Stimulated activated CD8-positive, alpha-beta memory T cell treated with anti-CD3 and anti-CD28 coated beads, Interleukin-2, amount 100 ng/mL, for 48 hours (primary cell): ENCODE data around the gene HIVEP1.

Experiments
- DNase-seq, 2 donors: peaks; one replicate each; pipeline ENCODE4 v3.0.0-alpha.2; 2020; ENCODE audit warnings: low read depth in 2 of 2

HIVEP1 gene

DNA sequence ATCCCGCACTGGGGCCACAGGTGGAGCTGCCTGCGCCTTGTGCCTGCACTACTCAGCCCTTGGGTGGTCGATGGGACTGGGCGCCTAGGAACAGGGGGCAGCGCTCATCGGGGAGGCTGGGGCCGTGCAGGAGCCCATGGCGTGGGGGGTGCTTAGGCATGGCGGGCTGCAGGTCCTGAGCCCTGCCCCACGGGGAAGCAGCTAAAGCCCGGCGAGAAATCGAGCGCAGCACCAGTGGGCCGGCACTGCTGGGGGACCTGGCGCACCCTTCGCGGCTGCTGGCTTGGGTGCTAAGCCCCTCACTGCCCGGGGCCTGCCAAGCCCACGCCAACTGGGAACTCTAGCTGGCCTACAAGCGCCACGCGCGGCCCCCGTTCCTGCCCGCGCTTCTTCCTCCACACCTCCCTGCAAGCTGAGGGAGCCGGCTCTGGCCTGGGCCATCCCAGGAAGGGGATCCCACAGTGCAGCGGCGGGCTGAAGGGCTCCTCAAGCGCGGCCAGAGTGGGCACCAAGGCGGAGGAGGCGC is 5.8 kb downstream of the HIVEP1 start:
- DNase-seq = no peak

DNA sequence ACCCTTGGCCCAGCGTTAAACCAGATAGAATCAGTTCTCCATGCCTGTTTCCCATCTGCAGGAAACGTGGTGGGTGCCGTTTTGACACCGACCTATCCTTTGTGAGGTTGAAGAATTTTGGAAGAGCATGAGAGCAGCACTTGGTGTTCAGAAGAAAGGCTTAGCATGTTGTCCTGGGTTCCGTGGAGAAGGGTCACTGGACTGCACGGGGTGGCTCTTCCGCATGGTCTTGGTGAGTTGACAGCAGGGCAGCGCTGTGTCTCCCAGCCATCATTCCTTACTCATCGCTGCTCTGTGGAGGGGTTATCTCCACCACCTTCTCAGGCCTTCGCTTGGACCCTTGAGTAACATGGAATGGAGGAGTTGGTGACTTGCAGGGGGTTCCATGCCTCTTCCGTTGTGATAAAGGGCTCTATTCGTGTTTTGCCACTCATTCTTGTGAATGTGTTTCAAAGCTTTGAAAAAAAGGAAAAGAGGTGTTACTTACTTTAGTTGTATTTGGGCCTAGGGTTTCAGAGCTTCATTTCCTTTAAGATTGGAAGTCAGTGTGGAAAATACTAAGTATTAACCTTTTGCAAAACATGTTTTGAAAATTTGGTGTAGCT is 8.2 kb downstream of the HIVEP1 start:
- DNase-seq = no peak

- DNase-seq = no peak
Observed at GRCh38 chr6:12022481-12022880, 10.4 kb downstream of the HIVEP1 start.

DNA sequence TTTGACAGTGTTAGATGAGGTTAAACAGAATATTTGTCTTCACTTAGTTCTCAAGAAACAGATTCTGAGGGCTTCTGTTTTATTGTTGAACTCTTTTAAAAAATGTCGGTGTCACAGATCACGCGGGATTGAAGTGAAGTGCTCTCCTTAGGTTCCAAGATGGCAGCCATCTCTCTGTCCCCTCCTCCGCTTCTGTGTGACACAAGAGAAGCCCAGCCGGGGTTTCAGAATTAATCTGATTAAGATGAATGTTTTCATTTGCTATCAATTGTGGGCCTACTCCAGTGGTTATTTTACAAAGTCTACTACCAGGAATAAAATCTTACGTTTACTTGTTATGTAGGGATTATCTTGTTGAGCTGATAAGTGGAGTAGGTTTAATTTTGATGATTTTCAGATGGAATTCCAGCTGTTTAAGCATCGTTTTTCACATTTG is 10.9 kb downstream of the HIVEP1 start:
- DNase-seq = no peak

DNA sequence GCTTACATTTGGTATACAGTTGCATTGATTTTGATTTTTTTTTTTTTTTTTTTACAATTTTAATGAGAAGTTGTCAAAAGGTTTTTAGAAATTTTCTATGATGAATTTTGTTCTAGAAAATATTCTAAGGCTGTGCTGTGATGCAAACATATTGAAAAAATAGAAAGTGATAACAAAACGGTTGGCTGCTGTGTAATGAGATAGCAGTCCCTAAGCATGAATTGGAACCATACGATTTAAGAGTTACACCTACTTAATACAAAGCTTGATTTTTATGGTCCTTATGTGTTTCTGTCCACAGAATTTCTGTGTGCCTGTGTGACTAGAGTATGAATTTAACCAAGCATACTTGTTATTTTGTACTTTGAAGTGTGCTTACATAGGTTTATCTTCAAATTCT is 12.1 kb downstream of the HIVEP1 start:
- DNase-seq = no peak

GRCh38 chr6:12024699-12025434 is 12.8 kb downstream of the HIVEP1 start:
- DNase-seq = no peak

- DNase-seq = no peak
Observed at GRCh38 chr6:12026120-12026519, 14.0 kb downstream of the HIVEP1 start.

DNA sequence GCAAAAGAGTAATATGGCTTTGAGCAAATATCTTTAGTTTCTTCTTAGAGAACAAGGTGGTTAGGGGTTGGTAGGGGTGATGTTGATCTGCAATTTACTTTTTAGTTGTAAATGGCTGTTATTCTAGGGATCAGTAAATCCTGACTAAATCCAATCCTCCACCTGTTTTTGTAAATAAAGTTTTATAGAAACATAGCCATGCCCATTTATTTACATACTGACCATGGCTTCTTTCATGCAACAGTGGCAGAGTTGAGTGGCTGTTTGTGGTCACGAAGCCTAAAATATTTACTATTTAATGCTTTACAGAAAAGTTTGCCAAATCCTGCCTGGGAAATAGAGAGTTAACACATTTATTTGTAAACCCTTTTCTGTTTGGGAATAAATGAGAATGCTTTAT is 14.7 kb downstream of the HIVEP1 start:
- no peak for DNase-seq

- no peak for DNase-seq
Observed at GRCh38 chr6:12028213-12028612, 16.1 kb downstream of the HIVEP1 start.

DNA sequence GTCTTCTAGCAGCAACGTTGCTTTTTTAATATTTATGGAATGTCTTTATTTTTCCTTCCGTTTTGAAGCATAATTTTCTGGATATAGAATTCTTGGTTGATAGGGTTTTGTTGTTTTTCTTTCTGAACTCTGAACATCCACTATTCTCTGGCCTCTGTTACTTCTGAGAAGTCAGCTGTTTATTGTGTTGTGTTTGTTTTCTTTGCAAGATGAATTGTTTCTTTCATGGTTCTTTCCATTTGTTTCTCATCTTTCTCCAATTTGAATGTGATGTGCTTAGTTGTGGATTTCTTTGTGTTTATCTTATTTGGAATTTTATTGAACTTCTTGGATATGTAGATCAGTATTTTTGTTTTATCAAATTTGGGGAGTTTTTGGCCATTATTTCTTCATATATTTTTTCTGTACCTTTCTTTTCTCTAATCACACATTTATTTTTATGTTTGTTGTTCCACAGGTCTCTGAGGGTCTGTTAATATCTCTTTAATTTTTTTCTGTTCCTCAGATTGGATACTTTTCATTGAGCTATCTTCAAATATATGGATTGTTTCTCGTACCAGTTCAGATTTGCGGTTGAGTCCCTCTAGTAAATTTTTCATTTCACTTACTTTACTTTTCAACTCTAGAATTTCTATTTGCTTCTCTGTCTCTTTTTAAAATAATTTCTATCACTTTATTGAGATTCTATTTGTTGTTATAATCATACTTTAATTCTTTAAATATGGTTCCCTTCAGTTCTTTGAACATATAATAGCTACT is 18.0 kb downstream of the HIVEP1 start:
- no peak for DNase-seq

DNA sequence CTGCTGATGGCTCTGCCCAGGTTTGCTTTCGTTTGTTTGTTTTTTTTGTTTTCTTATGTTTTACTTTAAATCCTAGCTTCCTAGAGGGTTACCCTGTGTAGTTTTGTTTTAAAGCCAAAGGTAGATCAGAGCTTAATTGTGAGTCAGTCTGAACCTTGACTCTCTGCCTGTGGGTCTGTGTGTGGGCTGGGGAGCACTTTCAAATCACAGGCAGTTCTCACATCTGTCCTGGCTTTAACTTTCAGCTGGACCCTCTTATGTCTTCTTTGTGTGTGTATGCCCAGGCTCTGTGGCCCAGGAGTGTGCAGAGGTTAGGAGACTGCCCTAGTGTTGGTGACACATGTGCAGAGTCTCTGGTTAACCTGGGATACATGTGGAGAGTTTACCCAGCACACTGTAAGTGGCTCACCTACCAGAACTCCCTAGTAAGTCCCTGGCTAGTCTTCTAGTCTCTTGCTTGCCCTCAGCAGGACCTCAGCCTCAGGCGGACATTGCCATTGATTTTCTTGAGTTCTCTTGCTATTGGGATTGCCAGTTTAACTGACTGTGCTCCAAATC is 19.0 kb downstream of the HIVEP1 start:
- DNase-seq = no peak

DNA sequence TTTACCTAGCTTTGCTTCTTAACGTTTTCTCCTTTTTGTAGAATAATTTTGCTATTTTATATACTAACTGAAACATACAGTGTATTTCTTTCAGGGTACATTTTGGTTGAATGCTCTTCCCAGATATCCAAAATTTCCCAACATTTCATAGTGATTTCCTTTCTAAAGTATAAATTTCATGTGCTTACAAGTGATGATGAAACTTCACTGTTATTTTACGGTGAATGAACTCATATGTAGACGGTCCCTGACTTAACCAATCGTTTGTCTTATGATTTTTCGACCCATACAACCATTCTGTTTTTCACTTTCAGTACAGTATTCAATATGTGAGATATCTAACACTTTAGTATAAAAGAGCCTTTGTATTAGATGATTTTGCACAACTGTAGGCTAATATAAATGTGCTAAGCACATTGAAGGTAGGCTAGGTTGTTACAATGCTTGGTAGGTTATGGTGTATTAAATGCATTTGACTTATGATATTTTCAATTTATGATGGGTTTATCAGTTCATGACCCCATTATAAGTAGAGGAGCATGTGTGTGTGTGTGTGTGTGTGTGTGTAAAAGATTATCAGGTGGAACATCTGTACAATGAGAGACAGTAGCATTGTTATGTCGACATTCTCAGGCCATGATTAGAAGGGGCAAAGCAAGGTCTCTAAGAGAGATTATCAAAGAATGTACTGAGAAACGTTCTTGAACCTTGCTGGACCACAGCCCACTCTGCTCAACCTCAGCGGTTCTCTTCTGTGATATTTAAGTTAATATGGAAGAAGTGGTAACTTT is 20.9 kb downstream of the HIVEP1 start:
- no peak for DNase-seq

GRCh38 chr6:12033770-12034169 is 21.7 kb downstream of the HIVEP1 start:
- no peak for DNase-seq

GRCh38 chr6:12034349-12034748 is 22.2 kb downstream of the HIVEP1 start:
- DNase-seq = no peak

GRCh38 chr6:12034837-12035236 is 22.7 kb downstream of the HIVEP1 start:
- DNase-seq = no peak

GRCh38 chr6:12036766-12037165 is 24.7 kb downstream of the HIVEP1 start:
- no peak for DNase-seq

GRCh38 chr6:12037798-12038197 is 25.7 kb downstream of the HIVEP1 start:
- no peak for DNase-seq

DNA sequence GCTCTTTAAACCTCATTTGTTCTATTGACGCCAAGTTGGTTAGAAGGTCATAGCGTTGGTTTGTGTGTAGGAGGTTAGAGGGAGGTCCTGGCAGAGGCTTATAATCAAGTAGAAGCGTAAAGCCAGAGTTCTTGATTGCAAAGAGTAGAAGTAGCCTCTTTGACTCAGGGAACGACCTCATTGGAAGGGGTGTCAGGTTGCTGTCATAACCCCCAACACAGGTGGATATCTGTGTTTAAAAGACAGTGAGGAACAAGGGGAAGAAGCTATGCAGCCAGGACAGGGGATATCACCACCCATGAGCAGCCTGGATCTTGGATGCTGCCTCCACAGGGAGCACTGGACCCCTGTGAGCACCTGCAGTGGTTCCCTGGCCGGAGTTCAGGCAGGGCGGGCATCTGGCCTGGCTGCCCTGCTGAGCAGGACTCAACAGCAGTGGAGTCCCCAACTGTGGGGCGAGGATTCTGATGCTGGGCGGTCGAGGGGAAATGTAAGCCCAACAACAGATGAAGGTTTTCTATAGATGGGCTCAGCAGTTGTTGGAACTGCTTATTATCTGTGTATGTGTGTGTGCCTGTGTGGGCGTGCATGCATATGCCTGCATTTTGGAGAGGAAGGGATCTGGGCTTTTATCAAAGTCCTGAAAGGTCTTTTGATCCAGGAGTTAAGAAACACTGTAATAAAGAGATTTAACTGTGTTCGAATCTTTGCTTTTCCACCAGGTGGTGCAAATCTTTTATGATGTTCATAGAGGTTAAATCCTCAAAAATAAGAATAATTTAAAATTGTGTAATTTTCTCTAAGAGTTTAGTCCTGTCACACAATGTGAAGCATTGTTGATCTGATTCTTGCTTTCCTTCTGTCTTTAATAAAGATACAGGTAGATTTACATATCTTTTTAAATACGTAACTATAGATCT is 27.7 kb downstream of the HIVEP1 start:
- no peak for DNase-seq

DNA sequence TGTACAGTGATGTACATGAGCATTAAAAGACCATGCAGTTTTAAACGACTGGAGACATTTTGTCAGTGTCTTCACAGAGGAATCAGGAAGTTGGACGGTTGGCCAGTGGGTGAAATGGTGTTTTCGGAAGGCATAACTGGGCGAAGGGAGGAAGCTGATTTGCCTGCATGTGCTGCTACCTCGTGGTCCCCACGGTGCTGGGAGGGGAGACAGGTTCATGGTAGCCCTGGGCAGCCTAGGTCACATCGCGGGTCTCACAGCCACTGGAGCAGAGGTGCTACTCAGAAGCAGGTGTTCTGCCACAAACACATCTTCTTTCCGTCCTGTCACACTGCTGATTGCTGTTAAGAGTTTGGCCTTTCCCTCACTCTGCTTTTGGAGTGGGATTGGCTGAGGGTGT is 35.2 kb downstream of the HIVEP1 start:
- no peak for DNase-seq

DNA sequence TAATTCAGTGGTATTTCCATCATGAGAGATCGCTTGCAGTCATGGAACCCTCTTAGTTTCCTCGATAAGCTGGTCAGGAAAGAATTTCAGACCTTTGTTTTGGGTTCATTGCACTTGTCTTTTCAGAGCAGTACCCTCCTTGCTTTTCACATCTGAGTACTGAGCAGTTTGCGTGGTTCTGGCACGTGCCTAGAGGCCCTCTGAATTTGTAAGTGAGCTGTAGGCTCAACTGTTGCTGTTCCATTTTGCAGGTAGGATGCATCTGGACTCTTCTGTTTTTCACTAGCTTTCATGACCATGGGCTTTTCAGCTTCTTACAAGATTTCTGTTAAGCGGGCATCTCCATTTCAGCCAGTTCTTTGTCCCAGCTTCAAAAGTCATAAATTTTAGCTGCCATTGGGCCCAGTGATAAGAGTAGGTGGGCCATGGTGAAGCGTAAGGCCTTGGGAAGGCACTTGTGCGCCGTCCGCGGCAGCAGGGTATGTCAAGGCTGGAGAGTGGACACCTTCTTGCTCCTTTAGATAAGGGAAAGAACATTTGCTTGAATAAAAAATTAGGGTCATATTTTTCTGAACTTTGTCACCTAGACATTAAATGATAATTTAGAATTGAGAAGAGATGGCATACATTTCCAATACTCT is 35.8 kb downstream of the HIVEP1 start:
- no peak for DNase-seq
